GM18858 (cell line): Measurements from ENCODE around the gene MAGEA9B.
"Not testable (repeated sequence)": the region's sequence is repeated elsewhere in the genome, so short reads cannot be mapped to it uniquely, and the experiment has no call there.

Experiments used
- ATAC-seq: cut with Tn5 transposase; IDR thresholded peaks from one replicate; pipeline ENCODE4 v1.9.1; 2021; ENCODE audit not compliant: unreplicated experiment

The MAGEA9B gene

DNA sequence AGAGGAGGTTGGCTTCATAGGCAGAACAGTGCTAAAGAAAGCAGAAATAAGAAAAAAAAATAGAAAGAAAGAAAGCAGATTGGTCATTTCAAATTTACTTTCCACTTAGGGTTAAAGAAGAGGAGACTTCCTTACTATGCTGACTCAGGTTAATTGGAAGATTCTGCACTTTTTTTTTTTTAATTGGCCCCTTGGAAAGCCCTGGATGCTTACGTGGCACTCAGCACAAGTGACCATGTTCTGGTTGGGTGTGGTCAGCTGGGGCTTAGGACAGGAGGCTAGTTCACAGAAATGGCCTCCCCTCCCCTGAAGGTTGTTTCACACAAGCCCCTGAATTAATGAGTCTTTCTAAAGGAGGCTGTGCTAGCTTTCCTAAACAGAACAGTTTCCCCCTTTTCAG lies 14.5 kb downstream of the MAGEA9B start:
- ATAC-seq: no peak

DNA sequence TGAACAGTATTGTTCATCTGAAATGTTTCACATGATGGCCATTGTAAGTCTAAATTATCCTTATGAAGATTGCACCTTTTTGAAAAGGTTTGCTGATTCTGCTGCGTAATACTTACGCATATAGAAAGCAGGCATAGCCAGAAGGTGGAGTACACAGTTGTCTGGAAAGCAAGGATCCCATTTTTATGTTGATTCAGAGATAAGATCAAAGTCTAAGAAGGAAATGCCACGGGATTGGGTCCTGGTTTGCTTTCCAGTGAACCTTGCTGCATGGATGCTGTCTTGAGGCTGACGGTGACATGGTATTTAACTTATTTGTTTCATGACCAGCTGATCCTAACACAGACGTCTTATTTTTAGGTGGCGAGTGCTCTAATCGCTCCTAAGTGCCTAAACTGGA lies 15.5 kb downstream of the MAGEA9B start:
- ATAC-seq: no peak

DNA sequence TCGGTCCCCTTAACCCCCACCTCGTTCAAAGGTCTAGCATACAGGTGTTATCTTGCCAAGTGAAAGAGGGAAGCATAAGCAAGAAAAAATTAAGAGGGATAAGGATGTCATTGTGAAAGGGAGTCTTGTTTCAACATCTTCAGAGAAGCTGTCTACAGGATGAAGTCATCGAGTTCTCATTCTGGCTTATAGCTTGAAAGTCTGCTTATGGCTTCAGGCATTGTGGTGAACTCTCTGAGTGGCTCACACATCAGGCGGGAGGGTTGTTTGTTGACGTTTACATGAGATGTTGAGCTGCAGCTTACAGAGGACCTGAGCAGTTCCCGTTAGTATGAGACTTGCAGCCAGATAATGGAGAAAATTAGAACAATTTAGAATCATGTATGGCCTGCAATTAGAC lies 16.6 kb downstream of the MAGEA9B start:
- ATAC-seq: no peak

DNA sequence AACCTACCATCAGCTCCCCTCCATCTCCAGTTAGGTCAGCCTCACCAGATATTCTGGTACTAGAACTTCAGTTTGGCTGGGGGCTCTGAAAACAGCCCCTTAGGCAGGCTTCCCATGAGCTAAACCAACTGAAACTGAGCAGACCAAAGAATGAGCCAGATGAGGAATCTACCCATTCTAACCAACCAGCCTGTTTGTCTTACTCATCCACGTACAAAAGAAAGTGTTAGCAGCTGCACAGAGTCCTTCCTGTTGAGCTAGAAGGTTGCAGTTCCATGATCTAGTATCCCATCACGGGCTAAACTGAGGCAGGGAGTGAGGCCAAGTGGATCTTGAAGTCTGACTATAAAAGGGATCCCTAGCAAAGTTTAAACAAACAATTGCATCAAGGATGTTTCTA lies 17.5 kb downstream of the MAGEA9B start:
- ATAC-seq: no peak

DNA sequence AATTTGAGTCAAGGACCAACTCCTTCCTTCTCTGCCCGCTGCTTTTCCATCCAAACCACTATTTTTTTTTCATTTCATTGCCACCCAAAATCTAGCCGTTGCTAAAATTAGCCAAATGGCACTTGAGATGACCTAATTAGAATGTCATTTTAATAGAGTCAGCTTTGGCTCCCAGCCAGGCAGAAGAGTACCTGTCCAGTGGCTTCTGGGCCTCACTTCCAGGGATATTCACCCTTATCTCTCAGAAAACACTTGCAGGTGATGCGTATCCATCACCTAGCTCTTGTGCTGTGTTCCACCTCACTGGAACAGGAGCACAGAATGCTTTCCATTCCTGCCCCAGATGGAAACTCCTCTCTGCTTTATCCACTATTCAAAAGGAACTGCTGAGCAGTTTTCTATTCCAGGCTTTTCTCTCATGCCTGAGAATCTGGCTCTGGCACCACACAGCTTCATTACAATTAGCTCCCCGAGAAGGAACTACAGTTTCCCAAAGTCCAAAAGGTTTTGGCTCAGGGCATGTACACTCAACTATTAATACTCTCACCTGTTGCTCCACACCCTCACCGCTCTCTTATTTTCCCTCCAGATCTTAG lies 18.5 kb downstream of the MAGEA9B start:
- no peak for ATAC-seq

DNA sequence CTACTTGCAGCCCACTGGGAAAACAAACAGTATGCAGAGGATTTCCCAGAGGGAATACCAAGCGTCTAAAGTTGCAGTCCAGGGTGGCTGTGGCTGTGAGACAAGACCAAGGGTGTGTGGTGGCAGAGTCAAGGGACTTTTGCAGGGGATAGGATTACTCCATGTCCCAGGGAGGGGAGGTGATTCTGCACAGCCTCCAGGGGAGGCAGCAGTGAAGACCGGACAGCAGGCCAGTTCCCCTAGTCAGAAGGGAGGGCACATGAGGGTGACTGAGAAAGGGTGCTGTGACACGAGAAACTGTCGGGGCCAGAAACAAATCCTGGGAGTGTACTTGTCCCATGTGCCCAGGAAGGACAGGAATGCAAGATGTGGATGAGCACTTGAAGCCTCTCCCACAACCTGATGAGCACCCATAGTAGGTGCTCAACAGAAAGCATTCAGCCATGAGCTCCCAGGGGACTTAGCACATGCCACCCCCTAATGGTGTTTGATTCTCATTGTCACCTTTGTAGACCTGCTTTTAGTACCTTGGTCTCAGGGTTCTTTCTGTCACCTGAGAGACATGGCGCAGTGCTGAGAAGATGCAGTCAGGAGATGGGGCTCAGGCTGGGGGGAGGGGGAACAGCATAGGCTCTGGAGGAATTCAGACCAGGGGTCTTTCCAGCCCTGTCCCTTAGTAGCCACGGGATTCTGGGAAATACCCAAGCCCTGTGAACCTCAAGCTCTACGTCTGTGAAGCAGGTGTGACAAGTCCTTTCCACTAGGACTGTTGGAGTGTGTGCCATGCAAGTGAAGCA lies 19.4 kb downstream of the MAGEA9B start:
- ATAC-seq: no peak

DNA sequence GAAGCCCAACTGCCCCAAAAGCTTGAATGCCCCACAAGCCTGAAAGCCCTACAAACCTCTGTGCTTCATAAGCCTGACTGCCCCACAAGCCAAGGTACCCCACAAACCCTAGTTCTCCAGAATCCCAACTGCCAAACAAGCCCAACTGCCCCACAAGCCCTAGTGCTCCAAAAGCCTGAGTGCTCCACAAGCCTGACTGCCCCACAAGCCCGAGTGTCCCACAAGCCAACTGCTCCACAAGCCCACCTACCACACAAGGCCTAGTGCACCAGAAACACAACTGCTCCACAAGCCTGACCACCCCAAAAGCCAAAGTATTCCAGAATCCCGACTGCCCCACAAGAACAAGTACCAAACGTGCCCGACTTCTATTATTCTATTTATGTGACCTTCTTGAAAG lies 23.9 kb downstream of the MAGEA9B start:
- ATAC-seq: no peak

DNA sequence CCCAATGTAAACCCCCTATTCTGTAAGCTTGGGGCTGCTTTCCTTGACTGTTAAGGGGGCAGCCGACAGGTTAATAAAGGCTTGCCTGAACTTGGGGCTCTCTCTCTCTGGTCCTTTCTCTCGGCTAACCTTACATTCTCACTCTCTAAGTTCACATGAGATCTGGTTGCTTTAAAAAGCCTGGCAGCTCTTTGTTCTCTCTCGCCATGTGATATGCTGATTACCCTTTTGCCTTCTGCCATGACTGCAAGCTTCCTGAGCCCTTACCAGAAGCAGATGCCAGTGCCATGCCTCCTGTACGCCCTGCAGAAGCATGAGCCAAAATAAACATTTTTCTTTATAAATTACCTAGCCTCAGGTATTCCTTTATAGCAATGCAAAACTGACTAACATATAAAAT lies 32.0 kb downstream of the MAGEA9B start:
- ATAC-seq: not testable (repeated sequence)

DNA sequence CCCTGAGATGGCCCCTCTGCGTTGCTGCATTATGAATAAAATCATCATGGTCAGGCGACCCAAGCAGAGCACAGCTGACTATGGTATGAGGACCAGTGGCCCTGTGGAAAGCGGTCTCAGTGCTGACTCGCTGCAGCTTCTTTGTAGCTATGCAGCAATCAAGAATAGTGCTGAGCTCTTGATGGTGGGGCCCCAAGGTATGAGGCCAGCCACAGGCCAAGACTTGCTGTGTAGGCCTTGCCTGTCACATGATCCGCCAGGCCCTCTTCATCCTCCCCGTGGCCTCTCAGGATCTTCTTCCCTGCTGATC lies 35.4 kb downstream of the MAGEA9B start:
- not testable (repeated sequence) for ATAC-seq

DNA sequence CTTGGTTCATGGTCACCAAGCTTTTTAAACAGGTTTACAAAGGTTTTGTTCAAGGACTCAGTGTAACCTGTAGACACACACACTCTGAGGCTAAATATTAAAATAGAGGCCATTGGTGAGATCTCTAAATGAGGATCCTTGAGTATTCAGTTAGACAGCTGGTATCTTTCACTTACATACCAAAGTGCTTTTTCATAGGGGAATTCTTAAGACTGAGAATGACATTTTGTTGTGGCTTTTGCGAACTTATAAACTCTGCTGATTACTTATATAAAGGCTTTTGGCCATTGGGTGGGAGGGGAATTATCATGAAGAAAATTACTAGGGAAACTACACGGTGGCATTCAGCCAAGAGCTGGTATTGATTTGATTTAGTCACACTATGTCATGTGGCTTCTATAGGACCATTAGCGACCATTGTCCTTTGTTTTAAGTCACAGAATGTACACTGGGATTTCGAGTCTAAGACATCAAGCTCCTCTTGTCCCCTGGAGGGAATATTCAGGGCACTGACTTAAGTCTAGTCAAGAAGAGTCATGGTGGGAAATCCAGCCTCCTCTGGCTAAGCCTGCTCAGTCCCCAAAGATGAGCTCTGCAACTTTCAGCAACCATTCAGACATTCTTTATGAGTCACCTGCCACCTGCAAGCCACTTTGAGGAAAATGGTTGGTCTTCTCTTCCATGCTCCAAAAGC lies 35.9 kb downstream of the MAGEA9B start:
- not testable (repeated sequence) for ATAC-seq

DNA sequence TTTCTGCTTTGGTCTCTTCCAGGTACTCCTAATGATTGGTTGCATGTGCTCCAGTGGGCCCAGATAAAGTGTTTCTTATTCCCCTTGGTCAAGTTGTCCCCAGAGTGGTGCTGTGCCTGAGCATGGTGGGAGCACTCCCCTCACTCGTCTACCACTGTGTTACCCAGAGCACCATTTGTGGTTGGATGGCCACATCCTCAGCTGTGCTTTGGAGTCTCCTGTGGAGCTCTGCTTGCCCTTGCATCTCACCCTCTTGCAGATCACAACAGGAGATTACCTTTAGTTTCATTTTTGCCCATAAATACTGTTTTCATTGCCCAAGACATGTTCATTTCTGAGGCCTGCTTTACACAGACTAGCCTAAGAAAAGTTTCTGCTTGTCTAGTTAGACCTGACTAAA lies 36.8 kb downstream of the MAGEA9B start:
- not testable (repeated sequence) for ATAC-seq

DNA sequence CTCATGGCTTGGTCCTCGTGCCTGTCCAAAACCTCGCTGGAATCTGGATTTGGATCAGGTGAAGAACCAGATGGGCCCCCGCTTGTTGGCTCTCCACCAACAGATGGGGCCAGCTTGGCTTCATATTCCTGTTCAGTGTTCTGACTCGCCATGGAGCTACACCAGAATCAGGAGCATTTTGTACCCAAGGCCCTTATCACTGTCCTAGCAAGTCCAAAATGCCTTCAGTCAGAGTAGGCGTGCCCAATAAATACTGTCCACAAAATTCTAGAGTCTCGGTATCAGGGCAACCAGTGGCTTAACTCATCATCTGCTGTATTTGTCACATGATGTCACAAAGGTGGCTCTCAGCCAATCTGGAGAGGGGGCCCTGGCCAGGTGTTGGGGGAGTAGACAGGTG lies 37.6 kb downstream of the MAGEA9B start, which contains the start of gene HSFX3:
HSFX3 (minus strand) TSS at position 224 of the 400 bp plus-strand sequence; CDS start at position 152, 72 bp downstream.
- not testable (repeated sequence) for ATAC-seq

DNA sequence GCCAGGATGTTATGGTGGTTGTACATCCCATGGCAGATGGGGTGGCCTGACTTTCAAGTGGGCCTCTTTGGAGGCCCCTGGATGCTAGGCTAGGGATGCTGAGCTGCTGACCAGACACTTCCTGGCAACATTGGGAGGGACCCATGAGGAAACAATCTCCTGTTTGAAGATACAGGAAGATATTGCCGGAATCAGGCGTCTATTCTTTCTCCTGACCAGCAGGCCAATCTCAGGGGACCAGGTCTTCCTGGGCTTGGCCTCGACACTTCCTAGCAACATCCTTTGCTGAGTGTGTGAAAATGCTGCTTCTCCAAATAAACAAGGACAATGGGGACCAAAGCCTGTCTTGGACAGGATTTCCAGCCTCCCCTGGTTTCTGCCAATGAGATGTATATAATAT lies 39.5 kb downstream of the MAGEA9B start:
- not testable (repeated sequence) for ATAC-seq

DNA sequence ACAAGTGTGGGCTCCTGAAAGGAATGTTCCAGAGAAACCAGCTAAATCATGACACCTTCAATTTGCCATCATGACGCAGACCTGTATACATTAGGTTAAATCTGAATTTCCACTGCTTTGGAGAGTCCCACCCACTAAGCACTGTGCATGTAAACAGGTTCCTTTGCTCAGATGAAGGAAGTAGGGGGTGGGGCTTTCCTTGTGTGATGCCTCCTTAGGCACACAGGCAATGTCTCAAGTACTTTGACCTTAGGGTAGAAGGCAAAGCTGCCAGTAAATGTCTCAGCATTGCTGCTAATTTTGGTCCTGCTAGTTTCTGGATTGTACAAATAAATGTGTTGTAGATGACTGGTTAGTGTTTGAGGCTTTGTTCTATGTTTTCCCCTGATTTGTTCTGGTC lies 40.3 kb downstream of the MAGEA9B start:
- not testable (repeated sequence) for ATAC-seq

DNA sequence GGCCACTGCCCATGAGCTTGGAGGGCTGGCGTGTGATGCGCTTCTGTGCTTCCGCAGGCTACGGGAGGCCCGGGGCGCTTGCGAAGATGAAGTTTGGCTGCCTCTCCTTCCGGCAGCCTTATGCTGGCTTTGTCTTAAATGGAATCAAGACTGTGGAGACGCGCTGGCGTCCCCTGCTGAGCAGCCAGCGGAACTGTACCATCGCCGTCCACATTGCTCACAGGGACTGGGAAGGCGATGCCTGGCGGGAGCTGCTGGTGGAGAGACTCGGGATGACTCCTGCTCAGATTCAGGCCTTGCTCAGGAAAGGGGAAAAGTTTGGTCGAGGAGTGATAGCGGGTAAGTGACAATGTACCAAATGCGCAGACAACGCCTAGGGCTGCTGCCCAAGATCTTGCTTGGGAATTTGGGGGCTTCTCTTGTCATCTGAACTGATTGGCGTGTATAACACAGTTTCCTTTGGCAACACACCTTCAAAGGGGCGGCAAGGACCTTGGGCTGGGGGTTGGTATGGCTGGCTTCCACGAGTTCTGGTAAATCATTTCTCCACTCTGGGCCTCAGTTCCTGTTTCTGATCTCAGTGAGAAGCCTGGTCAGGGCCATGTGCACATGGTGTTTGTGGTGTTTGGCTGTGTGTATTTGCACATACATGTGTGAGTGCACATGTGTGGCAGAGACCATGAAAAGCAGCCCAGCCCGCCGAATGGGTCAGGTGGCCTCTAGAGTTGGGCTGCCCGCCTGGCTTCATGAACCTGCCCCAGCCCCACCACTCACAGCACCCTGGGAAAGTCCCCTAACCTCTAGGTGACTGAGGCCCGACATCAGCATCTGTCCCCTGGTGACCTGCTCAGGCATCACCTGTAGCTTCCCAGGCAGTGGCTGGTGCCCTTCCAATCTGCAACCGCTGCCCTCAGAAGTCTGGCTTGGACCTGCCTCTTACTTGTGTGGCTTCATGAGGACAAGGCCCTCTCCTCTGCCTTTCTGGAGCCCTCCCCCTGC lies 41.4 kb downstream of the MAGEA9B start:
- not testable (repeated sequence) for ATAC-seq

DNA sequence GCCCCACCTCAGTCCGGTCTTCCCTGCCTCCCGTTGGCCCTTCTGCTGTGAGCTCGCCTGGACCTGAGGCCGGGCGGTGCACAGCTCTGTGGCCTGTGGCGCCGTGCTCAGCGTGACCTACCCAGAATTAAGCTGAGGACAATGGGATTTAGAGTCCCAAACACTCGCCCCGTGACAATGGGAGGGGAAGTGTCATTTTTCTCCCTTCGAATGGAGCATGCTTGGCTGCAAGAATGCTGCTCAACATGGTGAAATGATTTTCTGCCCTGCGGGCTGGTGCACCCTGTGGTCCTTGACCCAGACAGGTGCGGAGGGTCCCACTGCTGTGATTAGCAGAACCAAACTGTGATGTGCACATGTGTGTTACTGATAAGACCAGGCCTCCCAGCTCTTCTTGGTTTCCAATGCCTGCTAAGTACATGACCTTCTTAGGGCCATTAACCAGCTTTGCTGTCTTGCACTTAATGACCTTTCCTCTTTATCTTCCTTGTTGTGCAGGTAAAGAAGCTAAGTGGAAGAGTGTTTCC lies 45.7 kb downstream of the MAGEA9B start:
- ATAC-seq: no peak

DNA sequence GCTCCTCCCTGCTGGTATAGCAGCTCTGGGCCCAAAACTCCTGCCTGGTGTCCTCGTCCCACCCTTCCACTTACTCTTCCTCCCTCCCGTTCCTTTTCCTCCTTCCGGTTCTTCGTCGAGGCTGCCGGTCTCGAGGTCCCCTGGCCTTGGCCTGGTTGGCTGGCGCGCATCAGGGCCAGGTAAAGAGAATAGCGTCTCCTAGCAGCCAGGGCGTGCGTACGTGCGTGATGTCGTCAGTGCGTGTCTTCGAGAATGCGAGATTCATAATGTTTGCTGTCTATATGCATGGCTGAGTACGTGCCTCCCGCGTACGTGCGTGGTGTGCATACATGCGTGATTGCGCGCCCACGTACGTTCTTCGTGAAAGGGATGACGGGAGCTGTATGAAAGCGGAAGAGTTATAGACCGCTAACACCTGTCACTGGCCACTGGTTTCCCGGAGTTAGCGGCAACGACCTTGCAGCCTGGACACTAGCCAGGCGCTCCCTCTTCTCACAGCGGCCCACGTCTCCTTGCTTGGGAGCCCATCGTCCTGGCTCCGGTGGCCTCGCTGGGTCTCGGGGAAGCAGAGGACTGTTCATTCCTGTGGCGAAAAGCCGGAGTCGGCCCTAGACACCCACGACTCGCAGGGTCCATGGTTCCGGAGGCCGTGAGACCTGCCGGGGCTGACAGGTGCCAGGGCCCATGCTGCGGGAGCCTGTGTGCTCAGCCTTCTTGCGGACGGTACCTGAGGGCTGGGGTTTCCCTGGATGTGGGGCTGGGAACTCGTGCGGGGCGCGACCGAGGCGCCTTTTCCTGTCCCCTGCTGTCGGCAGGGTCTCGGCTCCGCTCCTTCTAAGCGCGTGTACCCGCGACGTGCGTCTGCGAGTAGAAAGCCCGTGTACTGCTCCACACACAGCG lies 46.4 kb downstream of the MAGEA9B start, which contains the start of gene EOLA1:
EOLA1 (plus strand) TSS at position 392 of the 900 bp plus-strand sequence. CDS start 4,619 bp downstream, outside the sequence.
- ATAC-seq: peak; percentile 79

DNA sequence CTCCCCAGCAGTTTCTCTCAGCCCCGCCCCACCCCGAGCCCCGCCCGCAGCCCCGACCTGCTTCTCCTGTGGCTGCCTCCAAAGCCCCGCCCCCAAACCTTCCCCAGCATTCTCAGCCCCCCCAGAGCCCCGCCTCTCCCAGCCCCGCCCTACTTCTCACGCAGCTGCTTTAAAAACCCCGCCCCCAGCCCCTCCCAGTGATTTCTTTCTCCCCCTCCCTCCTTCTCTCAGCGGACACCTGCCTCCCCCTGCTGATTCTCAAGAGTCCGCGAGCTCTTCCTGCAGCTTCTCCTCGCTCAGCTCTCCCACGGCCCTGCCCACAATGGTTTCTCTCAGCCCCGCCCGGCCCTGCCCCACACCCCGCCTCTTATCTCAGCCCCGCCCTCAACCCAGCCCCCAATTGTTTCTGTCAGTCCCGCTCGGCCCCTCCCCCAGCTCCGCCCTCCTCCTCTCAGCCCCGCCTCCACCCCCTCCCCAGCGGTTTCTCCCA lies 47.1 kb downstream of the MAGEA9B start:
- ATAC-seq: no peak
